DOHH2 (cell line): ENCODE data around the gene RELN.

Experiments
- CTCF ChIP-seq: fragments of 200-600 bp; sonication (generic); IDR thresholded peaks from one replicate; pipeline ENCODE4 v1.5.1; 2014; ENCODE audit warnings: antibody characterized with exemption, mild to moderate bottlenecking, low read depth, low read length; ENCODE audit not compliant: poor library complexity, severe bottlenecking
- EZH2phosphoT487 ChIP-seq: fragments of 200-600 bp; sonication (generic); IDR thresholded peaks from 2 replicates; pipeline ENCODE4 v1.6.1; 2017; ENCODE audit warnings: borderline replicate concordance, mild to moderate bottlenecking, antibody characterized with exemption, low read length, moderate library complexity, mixed read lengths

GRCh38 chr7:103936558-103936957 is 52.9 kb downstream of the RELN start:
- TF ChIP-seq CTCF = no peak
- no peak for TF ChIP-seq EZH2phosphoT487
